H9 (cell line): ENCODE data around the gene KLHL12. TPM values are rescaled to one million over a fixed set of nuclear protein-coding genes. Genes with fewer than 3 reads are reported as not detected.

Source experiments
- DNase-seq: peaks from one replicate; pipeline ENCODE4 v3.0.0-alpha.2; 2017
- H2AFZ ChIP-seq: one replicate; pipeline ENCODE4 v1.6.1; 2013; ENCODE audit warnings: mild to moderate bottlenecking, low read length, control low read depth, moderate library complexity
- H2AK5ac ChIP-seq: 2 replicates; pipeline ENCODE4 v1.6.1; 2013; ENCODE audit warnings: low read length, control low read depth, mixed read lengths; ENCODE audit not compliant: insufficient read length
- H2BK120ac ChIP-seq: one replicate; pipeline ENCODE4 v1.6.1; 2013; ENCODE audit warnings: low read depth, mild to moderate bottlenecking, low read length, control low read depth, inconsistent platforms; ENCODE audit not compliant: poor library complexity, severe bottlenecking
- H2BK12ac ChIP-seq: 2 replicates; pipeline ENCODE4 v1.6.1; 2013; ENCODE audit warnings: low read length, control low read depth, mixed read lengths, low read depth; ENCODE audit not compliant: insufficient read length
- H2BK15ac ChIP-seq: 2 replicates; pipeline ENCODE4 v1.6.1; 2013; ENCODE audit warnings: low read depth, low read length, control low read depth
- H2BK20ac ChIP-seq: one replicate; pipeline ENCODE4 v1.6.1; 2013; ENCODE audit warnings: low read depth, mild to moderate bottlenecking, low read length, control low read depth, inconsistent platforms; ENCODE audit not compliant: poor library complexity, severe bottlenecking
- H2BK5ac ChIP-seq: 2 replicates; pipeline ENCODE4 v1.6.1; 2013; ENCODE audit warnings: low read length, control low read depth, mixed read lengths; ENCODE audit not compliant: insufficient read length
- H3K14ac ChIP-seq: 2 replicates; pipeline ENCODE4 v1.6.1; 2013; ENCODE audit warnings: low read length, control low read depth; ENCODE audit not compliant: insufficient read depth
- H3K18ac ChIP-seq: 2 replicates; pipeline ENCODE4 v1.6.1; 2013; ENCODE audit warnings: low read depth, mild to moderate bottlenecking, mixed read lengths, low read length, control low read depth; ENCODE audit not compliant: insufficient read length
- H3K23ac ChIP-seq: 2 replicates; pipeline ENCODE4 v1.6.1; 2013; ENCODE audit warnings: low read length, control low read depth, mixed read lengths, low read depth; ENCODE audit not compliant: insufficient read length
- H3K23me2 ChIP-seq: 2 replicates; pipeline ENCODE4 v1.6.1; 2013; ENCODE audit warnings: low read depth, mild to moderate bottlenecking, mixed read lengths, low read length, control low read depth; ENCODE audit not compliant: insufficient read length, poor library complexity, severe bottlenecking
- H3K27ac ChIP-seq: 2 replicates; pipeline ENCODE4 v1.5.1; 2013; ENCODE audit warnings: low read length, control low read depth, mixed read lengths, low read depth; ENCODE audit not compliant: insufficient read length
- H3K27me3 ChIP-seq: 2 replicates; pipeline ENCODE4 v1.6.1; 2013; ENCODE audit warnings: low read length, control low read depth, inconsistent platforms; ENCODE audit not compliant: insufficient read depth
- H3K4ac ChIP-seq: 2 replicates; pipeline ENCODE4 v1.6.1; 2013; ENCODE audit warnings: low read depth, mild to moderate bottlenecking, control low read depth, inconsistent platforms, low read length, moderate library complexity
- H3K4me1 ChIP-seq: 2 replicates; pipeline ENCODE4 v1.6.1; 2013; ENCODE audit warnings: low read length, control low read depth, inconsistent platforms; ENCODE audit not compliant: insufficient read depth
- H3K4me2 ChIP-seq: 2 replicates; pipeline ENCODE4 v1.6.1; 2013; ENCODE audit warnings: low read length, control low read depth, mixed read lengths; ENCODE audit not compliant: insufficient read length, insufficient read depth
- H3K56ac ChIP-seq: 2 replicates; pipeline ENCODE4 v1.6.1; 2013; ENCODE audit warnings: low read depth, mild to moderate bottlenecking, mixed read lengths, low read length, control low read depth; ENCODE audit not compliant: insufficient read length
- H3K79me1 ChIP-seq: 2 replicates; pipeline ENCODE4 v1.6.1; 2013; ENCODE audit warnings: low read depth, mild to moderate bottlenecking, moderate library complexity, low read length, control low read depth, inconsistent platforms; ENCODE audit not compliant: insufficient read depth, poor library complexity, severe bottlenecking
- H3K79me2 ChIP-seq: 2 replicates; pipeline ENCODE4 v1.6.1; 2013; ENCODE audit warnings: low read length, control low read depth, inconsistent platforms; ENCODE audit not compliant: insufficient read depth
- H3K9ac ChIP-seq: 2 replicates; pipeline ENCODE4 v1.6.1; 2013; ENCODE audit warnings: low read length, control low read depth, mixed read lengths; ENCODE audit not compliant: insufficient read length; ENCODE audit errors: extremely low read depth
- H3K9me3 ChIP-seq: one replicate; pipeline ENCODE4 v1.6.1; 2013; ENCODE audit warnings: low read depth, low read length, inconsistent platforms; ENCODE audit not compliant: control insufficient read depth
- H3T11ph ChIP-seq: one replicate; pipeline ENCODE4 v1.6.1; 2013; ENCODE audit warnings: mild to moderate bottlenecking, low read length, control low read depth, inconsistent platforms
- H4K20me1 ChIP-seq: one replicate; pipeline ENCODE4 v1.6.1; 2013; ENCODE audit not compliant: control insufficient read depth, insufficient read length, insufficient read depth
- H4K5ac ChIP-seq: 2 replicates; pipeline ENCODE4 v1.6.1; 2013; ENCODE audit warnings: low read depth, mild to moderate bottlenecking, mixed read lengths, low read length, control low read depth; ENCODE audit not compliant: insufficient read length
- H4K8ac ChIP-seq: replicated peaks from 2 replicates; pipeline ENCODE4 v1.6.1; 2013; ENCODE audit warnings: low read length, control low read depth, mixed read lengths, low read depth; ENCODE audit not compliant: insufficient read length
- H4K91ac ChIP-seq: 2 replicates; pipeline ENCODE4 v1.6.1; 2013; ENCODE audit warnings: low read depth, mild to moderate bottlenecking, moderate library complexity, mixed read lengths, low read length, control low read depth; ENCODE audit not compliant: insufficient read length
- H3K27ac Mint-ChIP-seq, 3 experiments: 2 replicates in 2 of 3; 3 replicates in 1 of 3; pipeline ENCODE4 v1.8.0; 2020 to 2021; ENCODE audit warnings: mixed read lengths in 3 of 3, mild to moderate bottlenecking in 1 of 3, moderate library complexity in 1 of 3
- H3K27me3 Mint-ChIP-seq: 2 replicates; pipeline ENCODE4 v1.8.0; 2021; ENCODE audit warnings: low read depth, mild to moderate bottlenecking, moderate library complexity, mixed read lengths
- H3K36me3 Mint-ChIP-seq, 3 experiments: 2 replicates in 2 of 3; 3 replicates in 1 of 3; pipeline ENCODE4 v1.8.0; 2020 to 2021; ENCODE audit warnings: low read depth in 3 of 3, mixed read lengths in 3 of 3; ENCODE audit not compliant: insufficient read depth in 1 of 3
- H3K4me1 Mint-ChIP-seq, 2 experiments: 2 replicates each; pipeline ENCODE4 v1.8.0; 2020; ENCODE audit warnings: mixed read lengths in 2 of 2
- H3K4me3 Mint-ChIP-seq, 2 experiments: 2 replicates in 1 of 2; 3 replicates in 1 of 2; pipeline ENCODE4 v1.8.0; 2020 to 2021; ENCODE audit warnings: mild to moderate bottlenecking in 2 of 2, mixed read lengths in 2 of 2, moderate library complexity in 1 of 2
- H3K9me3 Mint-ChIP-seq, 2 experiments: 2 replicates in 1 of 2; 3 replicates in 1 of 2; pipeline ENCODE4 v1.8.0; 2020; ENCODE audit warnings: mild to moderate bottlenecking in 2 of 2, mixed read lengths in 2 of 2, moderate library complexity in 1 of 2
- WGBS: extraction: QIAGEN DNeasy Blood & Tissue Kit; methylation state at CpG from one replicate; pipeline ENCODE4 v1.1.7; 2013; ENCODE audit warnings: missing lambda C conversion rate, low lambda C conversion rate, mixed read lengths; ENCODE audit not compliant: insufficient read length; ENCODE audit errors: extremely low coverage; 5-methylcytosine and 5-hydroxymethylcytosine counted together
- total RNA-seq: library from RNA; stranded (reverse); gene quantifications from 2 replicates; pipeline ENCODE4 v1.2.1, GENCODE V29; 2021
- TF ChIP-seq, protein P1 (sequence below): fragments of 200-600 bp; sonication (generic); conservative IDR thresholded peaks from 3 replicates; pipeline ENCODE4 v1.8.0; 2021; ENCODE audit warnings: antibody characterized with exemption, mild to moderate bottlenecking

Gene KLHL12
- total RNA-seq, 1 experiment from 2014 or later, result 38.4 TPM

GRCh38 chr1:202880961-202881460 lies 46.0 kb downstream of the KLHL12 start:
- Histone ChIP-seq H2BK20ac (no peak overlapping the region), H3K79me2 (no peaks in the 10 kb centered on the region), H3K56ac (no peak overlapping the region), H3K9ac (no peak overlapping the region), H2AK5ac (no peak overlapping the region), H4K20me1 (no peaks in the 10 kb centered on the region), H3K4me2 (no peak overlapping the region), H2BK5ac (no peak overlapping the region), H3K27me3 (no peaks in the 10 kb centered on the region), H3K27ac (no peak overlapping the region), H3T11ph (no peak overlapping the region), H2BK12ac (no peak overlapping the region), H2BK120ac (no peak overlapping the region), H3K4me1 (no peaks in the 10 kb centered on the region), H4K5ac (no peak overlapping the region), H3K23ac (no peak overlapping the region), H3K23me2 (no peaks in the 10 kb centered on the region), H3K79me1 (no peaks in the 10 kb centered on the region), H2BK15ac (no peak overlapping the region), H3K18ac (no peak overlapping the region), H4K91ac (no peak overlapping the region), H4K8ac (no peak overlapping the region), H2AFZ (no peak overlapping the region), H3K14ac (no peak overlapping the region), H3K9me3 (no peaks in the 10 kb centered on the region), H3K4ac (no peak overlapping the region)
- TF ChIP-seq, protein P1, sequence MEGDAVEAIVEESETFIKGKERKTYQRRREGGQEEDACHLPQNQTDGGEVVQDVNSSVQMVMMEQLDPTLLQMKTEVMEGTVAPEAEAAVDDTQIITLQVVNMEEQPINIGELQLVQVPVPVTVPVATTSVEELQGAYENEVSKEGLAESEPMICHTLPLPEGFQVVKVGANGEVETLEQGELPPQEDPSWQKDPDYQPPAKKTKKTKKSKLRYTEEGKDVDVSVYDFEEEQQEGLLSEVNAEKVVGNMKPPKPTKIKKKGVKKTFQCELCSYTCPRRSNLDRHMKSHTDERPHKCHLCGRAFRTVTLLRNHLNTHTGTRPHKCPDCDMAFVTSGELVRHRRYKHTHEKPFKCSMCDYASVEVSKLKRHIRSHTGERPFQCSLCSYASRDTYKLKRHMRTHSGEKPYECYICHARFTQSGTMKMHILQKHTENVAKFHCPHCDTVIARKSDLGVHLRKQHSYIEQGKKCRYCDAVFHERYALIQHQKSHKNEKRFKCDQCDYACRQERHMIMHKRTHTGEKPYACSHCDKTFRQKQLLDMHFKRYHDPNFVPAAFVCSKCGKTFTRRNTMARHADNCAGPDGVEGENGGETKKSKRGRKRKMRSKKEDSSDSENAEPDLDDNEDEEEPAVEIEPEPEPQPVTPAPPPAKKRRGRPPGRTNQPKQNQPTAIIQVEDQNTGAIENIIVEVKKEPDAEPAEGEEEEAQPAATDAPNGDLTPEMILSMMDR, result no peak
- DNase-seq, result no peak
- Mint-ChIP-seq H3K9me3 (no peaks in the 10 kb centered on the region), H3K27ac (no peak overlapping the region), H3K4me3 (no peak overlapping the region), H3K27me3 (no peaks in the 10 kb centered on the region), H3K36me3 (peaks cover 2 to 20% (median 17%) of the 10 kb centered on the region in 3 experiments; a peak in 5 of 7 replicates), H3K4me1 (peaks cover 7 to 8% of the 10 kb centered on the region in 2 experiments; a peak in 3 of 4 replicates)
- WGBS, result no CpG with 5 or more reads among the region's 10 CpGs
